Lung (tissue), 12 donors: Measurements from ENCODE around the gene CTTNBP2. TPM values are rescaled to one million over a fixed set of nuclear protein-coding genes. Genes with fewer than 3 reads are reported as not detected.

Experiments
- ATAC-seq: fragments of 200-7000 bp; cut with Tn5 transposase; one replicate; pipeline ENCODE4 v1.9.1; 2020; ENCODE audit warnings: moderate number of reproducible peaks; ENCODE audit not compliant: insufficient read depth, low FRiP score
- DNase-seq, 3 donors: peaks; one replicate each; pipeline ENCODE4 v3.0.0-alpha.2; 2013 to 2017
- H3K27ac ChIP-seq, 2 donors: one replicate each; pipeline ENCODE4 v1.5.1; 2013; ENCODE audit warnings: mild to moderate bottlenecking in 2 of 2, moderate library complexity in 2 of 2, control low read depth in 1 of 2, inconsistent platforms in 1 of 2, low read depth in 1 of 2, low read length in 1 of 2
- H3K27me3 ChIP-seq, 3 donors: one replicate each; pipeline ENCODE4 v1.5.1; 2013; ENCODE audit warnings: low read length in 2 of 3; ENCODE audit not compliant: control insufficient read depth in 3 of 3, insufficient read depth in 3 of 3
- H3K36me3 ChIP-seq, 4 donors: one replicate each; pipeline ENCODE4 v1.5.1; 2013; ENCODE audit warnings: low read length in 4 of 4, mild to moderate bottlenecking in 1 of 4, moderate library complexity in 1 of 4; ENCODE audit not compliant: control insufficient read depth in 4 of 4, insufficient read depth in 4 of 4
- H3K4me1 ChIP-seq, 5 donors: one replicate each; pipeline ENCODE4 v1.5.1; 2013; ENCODE audit warnings: low read length in 5 of 5, mild to moderate bottlenecking in 2 of 5, moderate library complexity in 1 of 5; ENCODE audit not compliant: control insufficient read depth in 5 of 5, insufficient read depth in 5 of 5
- H3K4me3 ChIP-seq: one replicate; pipeline ENCODE4 v1.5.1; 2013; ENCODE audit warnings: mild to moderate bottlenecking, control low read depth, moderate library complexity
- H3K9ac ChIP-seq, 2 donors: one replicate each; pipeline ENCODE4 v1.5.1; 2013; ENCODE audit warnings: low read length in 2 of 2, control low read depth in 1 of 2; ENCODE audit not compliant: insufficient read depth in 1 of 2
- H3K9me3 ChIP-seq, 4 donors: one replicate each; pipeline ENCODE4 v1.5.1; 2013; ENCODE audit warnings: low read length in 3 of 4, mild to moderate bottlenecking in 1 of 4, moderate library complexity in 1 of 4; ENCODE audit not compliant: control insufficient read depth in 4 of 4, insufficient read depth in 3 of 4
- WGBS, 2 donors: extraction: QIAGEN DNeasy Blood & Tissue Kit; methylation state at CpG; one replicate each; pipeline ENCODE4 v1.1.7; 2013; 5-methylcytosine and 5-hydroxymethylcytosine counted together
- polyA plus RNA-seq, 2 donors: library from polyadenylated mRNA; stranded (reverse); fragments of 200-250 nt; gene quantifications; one replicate each; pipeline ENCODE4 v1.2.1, GENCODE V29; 2013
- total RNA-seq, 2 donors: library from RNA; depleted of rRNA in 1 of 2; stranded (reverse); fragments of >200 nt in 1 of 2; gene quantifications; one replicate each; pipeline ENCODE4 v1.2.1, GENCODE V29; 2014 to 2021
- TF ChIP-seq, protein P1 (sequence below): IDR thresholded peaks from 2 replicates; pipeline ENCODE4 v1.5.1; 2012; ENCODE audit warnings: mild to moderate bottlenecking; ENCODE audit errors: control extremely low read depth, extremely low read depth
- donor health status: control.
- donor health status: control.
- donor health status: Bipolar disorder and iron deficiency.
- donor health status: healthy.
- donor health status: DM: yes; HTN: yes; CAD: no.

Gene CTTNBP2
- total and polyA plus RNA-seq, 4 donors: 0.63 to 15.4 (median 2.4) TPM

DNA sequence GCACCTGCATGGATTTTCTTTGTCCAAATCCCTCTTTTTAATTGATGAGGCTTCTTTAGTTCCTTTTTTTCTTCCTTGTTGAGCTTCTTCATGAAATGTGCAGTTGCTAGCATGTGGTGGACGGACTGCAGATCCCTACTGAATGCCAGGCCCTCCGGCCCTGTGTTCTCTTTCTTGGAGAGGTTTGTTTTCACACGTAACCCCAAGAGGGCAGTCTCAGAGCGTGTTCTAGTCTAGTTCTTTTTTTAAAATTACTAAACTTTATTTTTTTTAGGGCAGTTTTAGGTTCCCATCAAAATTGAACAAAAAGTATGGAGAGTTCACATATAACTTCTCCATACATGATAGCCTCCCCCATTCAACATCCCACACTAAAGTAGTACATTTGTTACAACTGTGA lies 203.4 kb downstream of the CTTNBP2 start:
- 77 to 78% methylated on average over 4 of the region's 4 CpGs for WGBS, 2 donors
- no peak for ATAC-seq

GRCh38 chr7:117667456-117667855 lies 205.8 kb downstream of the CTTNBP2 start:
- 75 to 81% methylated on average over 2 of the region's 2 CpGs for WGBS, 2 donors

More for the DNA sequence above, 203.4 kb downstream of the CTTNBP2 start:
- peak in 1 of 3 donors; percentile 22 for DNase-seq
- H3K27me3 ChIP-seq: no peaks in the 10 kb centered on the region
- TF ChIP-seq, protein P1, sequence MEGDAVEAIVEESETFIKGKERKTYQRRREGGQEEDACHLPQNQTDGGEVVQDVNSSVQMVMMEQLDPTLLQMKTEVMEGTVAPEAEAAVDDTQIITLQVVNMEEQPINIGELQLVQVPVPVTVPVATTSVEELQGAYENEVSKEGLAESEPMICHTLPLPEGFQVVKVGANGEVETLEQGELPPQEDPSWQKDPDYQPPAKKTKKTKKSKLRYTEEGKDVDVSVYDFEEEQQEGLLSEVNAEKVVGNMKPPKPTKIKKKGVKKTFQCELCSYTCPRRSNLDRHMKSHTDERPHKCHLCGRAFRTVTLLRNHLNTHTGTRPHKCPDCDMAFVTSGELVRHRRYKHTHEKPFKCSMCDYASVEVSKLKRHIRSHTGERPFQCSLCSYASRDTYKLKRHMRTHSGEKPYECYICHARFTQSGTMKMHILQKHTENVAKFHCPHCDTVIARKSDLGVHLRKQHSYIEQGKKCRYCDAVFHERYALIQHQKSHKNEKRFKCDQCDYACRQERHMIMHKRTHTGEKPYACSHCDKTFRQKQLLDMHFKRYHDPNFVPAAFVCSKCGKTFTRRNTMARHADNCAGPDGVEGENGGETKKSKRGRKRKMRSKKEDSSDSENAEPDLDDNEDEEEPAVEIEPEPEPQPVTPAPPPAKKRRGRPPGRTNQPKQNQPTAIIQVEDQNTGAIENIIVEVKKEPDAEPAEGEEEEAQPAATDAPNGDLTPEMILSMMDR: no peak
- H3K4me3 ChIP-seq: no peak overlapping the region
- no peak overlapping the region for H3K9ac ChIP-seq
- H3K27ac ChIP-seq: no peak overlapping the region
- peaks cover 0 to 2% (median 0%) of the 10 kb centered on the region in 4 donors for H3K36me3 ChIP-seq
- H3K9me3 ChIP-seq: no peaks in the 10 kb centered on the region
- peaks cover 0 to 8% (median 0%) of the 10 kb centered on the region in 5 donors for H3K4me1 ChIP-seq

GRCh38 chr7:117666689-117667088 lies 206.6 kb downstream of the CTTNBP2 start:
- H3K4me1 ChIP-seq: no peaks in the 10 kb centered on the region
- H3K9me3 ChIP-seq: no peaks in the 10 kb centered on the region
- H3K36me3 ChIP-seq: peaks cover 0 to 2% (median 0%) of the 10 kb centered on the region in 4 donors
- H3K27me3 ChIP-seq: no peaks in the 10 kb centered on the region
- 90 to 93% methylated on average over 6 of the region's 6 CpGs for WGBS, 2 donors
- no peak for ATAC-seq
- no peak overlapping the region for H3K9ac ChIP-seq
- TF ChIP-seq, protein P1: no peak
- no peak overlapping the region for H3K4me3 ChIP-seq
- DNase-seq: no peak
- no peak overlapping the region for H3K27ac ChIP-seq

More at GRCh38 chr7:117667456-117667855, 205.8 kb downstream of the CTTNBP2 start:
- Histone ChIP-seq H3K27ac (no peak overlapping the region), H3K27me3 (no peaks in the 10 kb centered on the region), H3K9ac (no peak overlapping the region), H3K4me1 (no peaks in the 10 kb centered on the region), H3K4me3 (no peak overlapping the region), H3K9me3 (no peaks in the 10 kb centered on the region), H3K36me3 (peaks cover 0 to 2% (median 0%) of the 10 kb centered on the region in 4 donors)
- TF ChIP-seq, protein P1: no peak
- DNase-seq (no peak), ATAC-seq (no peak)

- DNase-seq (no peak), ATAC-seq (peak; percentile 21)
- H3K36me3 ChIP-seq: peaks cover 0 to 2% (median 0%) of the 10 kb centered on the region in 4 donors
- no peak overlapping the region for H3K9ac ChIP-seq
- H3K27ac ChIP-seq: no peak overlapping the region
- H3K4me3 ChIP-seq: no peak overlapping the region
- 44 to 67% methylated on average over 1 of the region's 1 CpG for WGBS, 2 donors
- TF ChIP-seq, protein P1: no peak
- no peaks in the 10 kb centered on the region for H3K9me3 ChIP-seq
- no peaks in the 10 kb centered on the region for H3K27me3 ChIP-seq
- H3K4me1 ChIP-seq: no peaks in the 10 kb centered on the region
Observed at GRCh38 chr7:117666031-117666430, 207.2 kb downstream of the CTTNBP2 start.
